ENCODE measurements around the gene HMOX2. TPM values are rescaled to one million over a fixed set of nuclear protein-coding genes. Genes with fewer than 3 reads are reported as not detected.

Gene HMOX2
- total RNA-seq, 2 donors from 2014 or later: 99.5 to 102 TPM

DNA sequence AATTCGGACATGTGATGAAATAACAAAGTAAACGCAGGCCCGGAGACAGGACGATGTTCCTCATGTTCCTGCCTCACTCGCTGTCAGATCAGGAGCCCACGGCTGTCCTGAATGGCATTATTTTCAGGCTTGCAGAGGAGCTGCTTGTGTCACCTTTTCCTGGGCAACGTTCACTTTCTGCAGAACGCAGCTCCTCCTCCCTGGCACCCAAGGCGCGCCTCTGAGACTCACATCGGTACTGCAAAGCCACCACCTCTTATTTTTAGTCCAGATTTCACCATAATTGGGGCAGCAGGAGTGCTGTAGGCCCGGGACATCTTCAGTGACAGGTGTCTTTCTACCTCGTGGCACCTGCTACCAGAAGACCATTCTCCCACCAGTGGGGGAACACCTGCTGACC lies 71.9 kb downstream of the HMOX2 start:
- no peaks in the 10 kb centered on the region for H3K4me1 Mint-ChIP-seq (ENCODE audit: low read depth in 2 of 2)
- no peak for ATAC-seq
- no peaks in the 10 kb centered on the region for H3K27me3 Mint-ChIP-seq
- H3K9me3 Mint-ChIP-seq: no peaks in the 10 kb centered on the region
- no peak for DNase-seq (ENCODE audit: low spot score)
- H3K27ac Mint-ChIP-seq: no peak overlapping the region
- no peak overlapping the region for H3K4me3 Mint-ChIP-seq
- no peaks in the 10 kb centered on the region for H3K36me3 Mint-ChIP-seq

DNA sequence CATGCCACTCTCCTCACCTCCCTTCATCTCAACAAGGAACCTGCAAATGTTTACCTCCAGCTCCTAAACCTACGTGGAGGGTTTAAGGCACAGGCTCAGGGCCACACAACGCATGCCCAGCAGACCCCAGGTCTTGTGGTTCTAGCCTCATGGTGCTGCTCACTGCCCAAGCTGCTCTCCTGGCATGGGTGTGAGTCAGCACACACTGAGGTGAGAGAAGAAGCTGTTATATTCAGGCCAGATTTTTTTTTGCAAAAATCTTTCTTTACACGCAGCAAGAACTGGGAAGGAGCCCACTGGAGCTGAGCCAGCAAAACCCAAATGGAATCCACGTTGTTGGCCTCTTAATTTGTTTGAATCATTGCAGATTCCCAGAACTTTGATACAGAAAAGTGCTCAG lies 74.4 kb downstream of the HMOX2 start:
- Mint-ChIP-seq H3K4me1 (ENCODE audit: low read depth in 2 of 2) (no peaks in the 10 kb centered on the region), H3K27me3 (no peaks in the 10 kb centered on the region), H3K27ac (no peak overlapping the region), H3K4me3 (no peak overlapping the region), H3K9me3 (no peaks in the 10 kb centered on the region), H3K36me3 (no peaks in the 10 kb centered on the region)
- DNase-seq (ENCODE audit: low spot score) (no peak), ATAC-seq (no peak)

DNA sequence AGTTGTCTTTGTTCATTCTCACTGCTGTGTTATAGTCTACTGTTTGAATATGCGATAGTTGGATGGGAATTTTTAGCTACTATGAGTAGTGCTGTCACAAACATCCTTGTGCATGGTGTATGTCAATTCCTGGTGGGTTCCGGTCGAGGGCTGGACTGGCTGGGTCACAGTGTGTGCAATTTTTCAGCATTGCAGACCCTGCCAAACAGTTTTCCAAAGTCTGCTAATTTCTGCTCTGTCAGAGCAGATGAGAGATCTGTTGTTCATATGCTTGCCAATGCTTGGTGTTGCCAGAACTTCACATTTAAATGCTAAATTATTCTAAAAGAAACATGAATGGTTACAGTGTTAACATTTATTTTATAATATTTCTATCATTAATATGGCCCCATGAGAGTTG lies 76.3 kb downstream of the HMOX2 start:
- Mint-ChIP-seq H3K9me3 (no peaks in the 10 kb centered on the region), H3K27me3 (no peaks in the 10 kb centered on the region), H3K36me3 (no peaks in the 10 kb centered on the region), H3K4me1 (ENCODE audit: low read depth in 2 of 2) (no peaks in the 10 kb centered on the region), H3K4me3 (no peak overlapping the region), H3K27ac (no peak overlapping the region)
- DNase-seq (ENCODE audit: low spot score): no peak
- no peak for ATAC-seq

DNA sequence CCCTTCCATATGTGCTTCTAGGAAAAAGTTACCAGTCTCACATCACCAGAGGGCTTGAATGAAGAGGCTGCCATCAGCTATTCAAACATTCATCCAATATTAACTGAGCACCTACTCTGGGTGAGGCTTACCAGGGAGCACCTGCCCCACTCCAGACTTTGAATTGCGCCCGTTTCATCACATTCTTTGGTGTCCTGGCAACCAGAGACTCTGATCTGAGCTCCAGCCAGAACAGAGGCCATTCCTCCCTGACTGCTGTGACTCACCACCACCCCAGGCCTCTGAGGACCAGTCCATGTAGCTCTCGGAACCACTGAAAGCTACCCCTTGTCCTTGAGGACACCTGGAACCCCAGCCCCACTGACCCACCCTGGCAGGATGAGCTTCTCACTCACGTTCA lies 79.9 kb downstream of the HMOX2 start, which contains the start of gene C16orf96:
C16orf96 (plus strand) TSS at position 229 of the 400 bp plus-strand sequence; CDS start at position 379, 150 bp downstream.
- Mint-ChIP-seq H3K9me3 (no peaks in the 10 kb centered on the region), H3K36me3 (no peaks in the 10 kb centered on the region), H3K27me3 (no peaks in the 10 kb centered on the region), H3K4me1 (ENCODE audit: low read depth in 2 of 2) (no peaks in the 10 kb centered on the region), H3K27ac (no peak within 1 kb of the TSS), H3K4me3 (no peak within 1 kb of the TSS)
- no peak for DNase-seq (ENCODE audit: low spot score)
- ATAC-seq: no peak

DNA sequence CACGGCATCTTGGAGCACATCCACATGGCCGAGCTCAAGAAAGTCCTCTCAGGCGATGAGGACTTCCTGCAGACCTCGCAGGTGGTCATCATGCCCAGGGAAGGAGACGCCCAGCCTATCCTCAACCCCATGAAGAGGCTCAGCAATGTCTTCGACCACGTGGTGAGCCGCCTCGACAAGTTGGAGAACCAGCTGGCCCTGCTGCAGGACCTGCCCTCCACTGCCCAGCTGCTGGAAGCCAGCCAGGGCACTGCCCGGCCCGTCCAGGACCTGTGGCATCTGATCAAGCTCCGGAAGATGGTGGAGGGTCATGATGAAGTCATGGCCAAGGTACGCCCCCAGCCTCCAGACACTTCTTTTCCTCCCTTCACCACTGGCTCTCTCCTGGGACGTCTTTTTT lies 80.4 kb downstream of the HMOX2 start:
- H3K27ac Mint-ChIP-seq: no peak overlapping the region
- ATAC-seq: no peak
- no peaks in the 10 kb centered on the region for H3K36me3 Mint-ChIP-seq
- H3K4me3 Mint-ChIP-seq: no peak overlapping the region
- no peaks in the 10 kb centered on the region for H3K4me1 Mint-ChIP-seq (ENCODE audit: low read depth in 2 of 2)
- H3K9me3 Mint-ChIP-seq: no peaks in the 10 kb centered on the region
- no peak for DNase-seq (ENCODE audit: low spot score)
- no peaks in the 10 kb centered on the region for H3K27me3 Mint-ChIP-seq

DNA sequence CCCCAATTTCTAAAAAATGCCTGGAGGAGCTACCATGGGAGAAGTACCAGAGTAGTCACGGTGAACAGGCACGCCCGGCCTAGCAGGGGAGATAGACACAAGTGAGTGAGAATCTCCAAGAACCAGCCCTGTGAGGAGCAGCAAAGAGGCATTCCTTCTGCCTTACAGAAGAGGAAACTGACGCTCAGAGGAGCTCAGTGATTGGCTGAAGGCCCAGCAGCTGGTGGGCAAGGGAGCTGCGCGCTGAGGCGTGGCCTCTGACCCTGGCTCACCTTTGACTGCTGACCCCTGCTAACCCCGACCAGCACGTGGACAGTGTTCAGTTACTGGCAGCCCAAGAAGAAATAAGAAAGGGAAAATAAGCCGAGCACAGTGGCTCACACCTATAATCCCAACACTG lies 81.8 kb downstream of the HMOX2 start:
- no peaks in the 10 kb centered on the region for H3K4me1 Mint-ChIP-seq (ENCODE audit: low read depth in 2 of 2)
- ATAC-seq: no peak
- H3K27me3 Mint-ChIP-seq: no peaks in the 10 kb centered on the region

More for the DNA sequence above, 81.8 kb downstream of the HMOX2 start:
- Mint-ChIP-seq H3K36me3 (no peaks in the 10 kb centered on the region), H3K27ac (no peak overlapping the region), H3K4me3 (no peak overlapping the region), H3K9me3 (no peaks in the 10 kb centered on the region)
- no peak for DNase-seq (ENCODE audit: low spot score)

Other genes starting within 250 kb of the HMOX2 start
- gene SRL, start 234.3 kb upstream of the HMOX2 start, total RNA-seq: not detected
- gene TFAP4, start 203.4 kb upstream of the HMOX2 start, total RNA-seq: 10 to 100 TPM; 10.8 to 46.2 TPM
- gene GLIS2, start 160.3 kb upstream of the HMOX2 start, total RNA-seq: under 1 TPM; 0.31 to 0.43 TPM
- 100 to 1,000 TPM in 1 of 2 donors, 10 to 100 TPM in 1; 59.0 to 114 TPM for gene PAM16, start 125.1 kb upstream of the HMOX2 start, total RNA-seq
- gene VASN, start 104.5 kb upstream of the HMOX2 start, total RNA-seq: under 1 TPM in 1 of 2 donors, not detected in 1; 0.33 TPM
- gene CORO7, start 59.8 kb upstream of the HMOX2 start, total RNA-seq: 100 to 1,000 TPM; 140 to 166 TPM
- 10 to 100 TPM; 55.0 to 99.8 TPM for gene DNAJA3, start 50.5 kb upstream of the HMOX2 start, total RNA-seq
- gene NMRAL1, start 1.8 kb upstream of the HMOX2 start, total RNA-seq: 10 to 100 TPM; 40.7 to 80.9 TPM
- 10 to 100 TPM; 24.5 to 28.2 TPM for gene CDIP1, start 62.4 kb downstream of the HMOX2 start, total RNA-seq
- not detected for gene C16orf96, start 79.9 kb downstream of the HMOX2 start, total RNA-seq
- 10 to 100 TPM; 17.4 to 27.9 TPM for gene UBALD1, start 138.5 kb downstream of the HMOX2 start, total RNA-seq
- gene MGRN1, start 148.4 kb downstream of the HMOX2 start, total RNA-seq: 100 to 1,000 TPM in 1 of 2 donors, 10 to 100 TPM in 1; 86.9 to 105 TPM
- gene NUDT16L1, start 217.2 kb downstream of the HMOX2 start, total RNA-seq: 10 to 100 TPM; 37.3 to 57.0 TPM

Data from natural killer cell treated with Interleukin-12 subunit alpha and Interleukin-12 subunit beta and Interleukin-15 and Interleukin-18, amount 100 ng/mL, for 72 hours (primary cell).